ENCODE measurements around the gene RBM10. TPM values are rescaled to one million over a fixed set of nuclear protein-coding genes. Genes with fewer than 3 reads are reported as not detected.

Gene RBM10
- total RNA-seq, 2 donors from 2014 or later: 22.1 to 32.1 TPM

DNA sequence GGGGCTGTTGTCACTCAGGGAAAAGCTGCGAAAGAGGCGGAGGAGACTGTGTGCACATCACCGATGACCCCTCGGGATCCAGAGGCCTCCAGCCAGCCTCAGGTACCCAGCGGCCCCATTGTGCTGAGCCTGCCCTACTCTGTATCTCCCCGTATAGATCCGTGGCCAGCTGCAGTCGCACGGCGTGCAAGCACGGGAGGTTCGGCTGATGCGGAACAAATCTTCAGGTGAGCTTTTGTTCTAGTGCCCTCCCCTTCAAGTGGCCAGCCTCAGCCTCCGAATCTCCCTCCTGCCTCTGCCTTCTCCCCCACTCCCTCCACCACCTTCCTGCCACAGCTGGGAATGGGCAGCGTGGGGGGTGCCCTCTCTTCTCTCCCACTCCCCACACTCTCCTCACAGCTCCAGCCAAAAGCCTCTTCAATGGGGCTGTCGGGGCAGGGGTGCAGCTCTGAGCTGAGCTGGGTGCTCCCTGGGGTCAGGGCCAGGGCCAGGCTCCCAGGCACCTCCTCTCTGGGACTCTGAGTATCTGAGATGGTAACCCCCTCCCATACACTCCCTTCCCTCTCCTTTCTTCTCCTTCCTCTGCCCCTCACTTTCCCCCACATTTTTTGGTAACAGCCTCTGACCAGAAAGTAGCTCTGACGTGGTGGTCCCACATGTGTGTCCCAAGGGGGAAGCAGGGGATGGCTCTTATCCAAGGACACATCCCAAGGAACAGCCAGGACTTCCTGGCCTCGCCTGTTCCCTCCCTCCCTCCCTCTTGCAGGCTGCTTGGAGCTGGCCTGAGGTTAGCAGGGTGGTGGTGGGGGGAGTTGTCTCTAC is 28.2 kb downstream of the RBM10 start:
- peaks cover 57% of the 10 kb centered on the region for H3K36me3 ChIP-seq
- no peaks in the 10 kb centered on the region for H3K9me3 ChIP-seq
- peaks cover 0 to 8% of the 10 kb centered on the region in 2 donors for H3K4me1 ChIP-seq
- TF ChIP-seq, protein P1, sequence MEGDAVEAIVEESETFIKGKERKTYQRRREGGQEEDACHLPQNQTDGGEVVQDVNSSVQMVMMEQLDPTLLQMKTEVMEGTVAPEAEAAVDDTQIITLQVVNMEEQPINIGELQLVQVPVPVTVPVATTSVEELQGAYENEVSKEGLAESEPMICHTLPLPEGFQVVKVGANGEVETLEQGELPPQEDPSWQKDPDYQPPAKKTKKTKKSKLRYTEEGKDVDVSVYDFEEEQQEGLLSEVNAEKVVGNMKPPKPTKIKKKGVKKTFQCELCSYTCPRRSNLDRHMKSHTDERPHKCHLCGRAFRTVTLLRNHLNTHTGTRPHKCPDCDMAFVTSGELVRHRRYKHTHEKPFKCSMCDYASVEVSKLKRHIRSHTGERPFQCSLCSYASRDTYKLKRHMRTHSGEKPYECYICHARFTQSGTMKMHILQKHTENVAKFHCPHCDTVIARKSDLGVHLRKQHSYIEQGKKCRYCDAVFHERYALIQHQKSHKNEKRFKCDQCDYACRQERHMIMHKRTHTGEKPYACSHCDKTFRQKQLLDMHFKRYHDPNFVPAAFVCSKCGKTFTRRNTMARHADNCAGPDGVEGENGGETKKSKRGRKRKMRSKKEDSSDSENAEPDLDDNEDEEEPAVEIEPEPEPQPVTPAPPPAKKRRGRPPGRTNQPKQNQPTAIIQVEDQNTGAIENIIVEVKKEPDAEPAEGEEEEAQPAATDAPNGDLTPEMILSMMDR (IDR thresholded peaks at IDR 0.05): no peak
- DNase-seq (ENCODE audit: low spot score): no peak
- no peak overlapping the region for H3K4me3 ChIP-seq
- H3K27me3 ChIP-seq: no peaks in the 10 kb centered on the region
- H3K27ac ChIP-seq: no peak overlapping the region

DNA sequence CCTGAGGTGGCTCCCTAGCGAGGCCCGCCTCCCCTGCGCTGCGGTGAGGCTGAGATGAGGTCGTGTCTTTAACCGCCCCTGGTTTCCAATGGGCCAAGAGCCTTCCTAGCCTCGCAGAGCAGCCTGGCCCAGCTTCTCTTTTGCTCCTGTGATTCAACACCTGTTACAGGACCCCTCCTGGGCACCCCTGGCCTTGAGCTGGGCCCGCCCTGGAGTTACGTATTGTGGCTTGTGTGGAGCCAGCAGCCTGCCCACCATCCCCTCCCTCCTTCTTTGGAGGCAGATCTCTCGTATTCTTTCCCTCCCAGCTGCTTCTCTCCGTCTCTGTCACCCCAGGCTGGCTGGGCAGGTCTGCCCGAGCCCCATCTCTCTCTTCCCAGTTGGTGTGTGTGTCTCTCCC is 29.4 kb downstream of the RBM10 start:
- H3K4me1 ChIP-seq: peaks cover 0 to 14% of the 10 kb centered on the region in 2 donors
- H3K27me3 ChIP-seq: no peaks in the 10 kb centered on the region
- TF ChIP-seq, protein P1 (IDR thresholded peaks at IDR 0.05): no peak
- no peak overlapping the region for H3K4me3 ChIP-seq
- peaks cover 59% of the 10 kb centered on the region for H3K36me3 ChIP-seq
- no peak for DNase-seq (ENCODE audit: low spot score)
- no peaks in the 10 kb centered on the region for H3K9me3 ChIP-seq
- H3K27ac ChIP-seq: no peak overlapping the region

DNA sequence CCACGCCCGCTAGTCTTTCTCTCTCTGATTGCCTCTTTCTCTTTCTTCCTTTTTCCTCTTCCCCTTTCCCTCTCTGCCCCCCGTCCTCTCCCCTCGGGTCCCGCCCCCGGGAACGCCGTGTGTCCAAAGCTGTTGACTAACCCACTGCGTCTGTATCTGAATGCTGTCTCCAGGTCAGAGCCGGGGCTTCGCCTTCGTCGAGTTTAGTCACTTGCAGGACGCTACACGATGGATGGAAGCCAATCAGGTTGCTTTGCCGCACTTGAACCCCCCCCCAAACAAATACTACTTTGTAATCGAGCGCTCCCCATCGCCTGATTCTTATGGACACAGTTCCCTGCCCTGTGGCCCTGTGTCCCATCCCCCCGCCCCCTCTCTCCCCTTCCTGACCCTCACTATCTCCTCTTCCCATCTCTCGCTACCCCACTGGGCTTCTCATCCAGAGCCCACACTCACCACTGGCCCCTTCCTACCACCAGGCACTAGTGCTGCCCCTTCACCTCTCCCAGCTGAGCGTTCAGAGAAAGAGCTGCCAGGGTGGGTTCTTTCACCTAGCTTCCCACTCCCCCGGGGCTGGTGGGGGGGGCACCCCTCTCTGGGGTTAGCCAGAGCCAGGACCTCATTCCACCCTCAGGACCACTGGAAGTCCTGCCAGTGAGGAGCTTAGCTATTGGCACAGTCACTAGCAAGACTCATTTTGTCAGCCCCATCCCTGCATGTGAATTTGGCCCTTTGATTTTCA is 30.0 kb downstream of the RBM10 start:
- TF ChIP-seq, protein P1 (IDR thresholded peaks at IDR 0.05): no peak
- Histone ChIP-seq H3K4me3 (no peak overlapping the region), H3K4me1 (peaks cover 0 to 17% of the 10 kb centered on the region in 2 donors), H3K27ac (no peak overlapping the region), H3K36me3 (peaks cover 59% of the 10 kb centered on the region), H3K27me3 (no peaks in the 10 kb centered on the region), H3K9me3 (no peaks in the 10 kb centered on the region)
- DNase-seq (ENCODE audit: low spot score): no peak

DNA sequence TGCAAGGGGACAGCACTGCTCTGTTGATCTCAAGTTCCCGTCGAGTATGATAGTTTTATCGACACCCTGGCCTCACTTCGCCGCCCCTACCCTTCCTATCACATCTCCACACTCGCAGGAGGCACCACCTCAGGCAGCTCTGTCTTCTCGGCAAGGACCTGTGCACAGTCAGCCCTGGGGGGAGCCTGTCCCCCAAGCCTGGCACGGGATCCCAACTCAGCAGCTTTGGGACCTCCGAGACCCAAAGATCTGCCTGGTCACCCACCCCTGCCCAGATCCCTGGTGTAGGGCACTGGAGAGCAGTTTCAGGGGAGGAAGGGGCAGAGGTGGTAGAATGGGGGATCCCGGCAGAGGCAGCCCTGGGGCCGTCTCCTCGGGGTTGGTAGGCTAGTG is 30.6 kb downstream of the RBM10 start:
- H3K27me3 ChIP-seq: no peaks in the 10 kb centered on the region
- no peak overlapping the region for H3K27ac ChIP-seq
- peaks cover 59% of the 10 kb centered on the region for H3K36me3 ChIP-seq
- no peak for DNase-seq (ENCODE audit: low spot score)
- no peak overlapping the region for H3K4me3 ChIP-seq
- no peaks in the 10 kb centered on the region for H3K9me3 ChIP-seq
- TF ChIP-seq, protein P1 (IDR thresholded peaks at IDR 0.05): no peak
- H3K4me1 ChIP-seq: peaks cover 0 to 11% of the 10 kb centered on the region in 2 donors

DNA sequence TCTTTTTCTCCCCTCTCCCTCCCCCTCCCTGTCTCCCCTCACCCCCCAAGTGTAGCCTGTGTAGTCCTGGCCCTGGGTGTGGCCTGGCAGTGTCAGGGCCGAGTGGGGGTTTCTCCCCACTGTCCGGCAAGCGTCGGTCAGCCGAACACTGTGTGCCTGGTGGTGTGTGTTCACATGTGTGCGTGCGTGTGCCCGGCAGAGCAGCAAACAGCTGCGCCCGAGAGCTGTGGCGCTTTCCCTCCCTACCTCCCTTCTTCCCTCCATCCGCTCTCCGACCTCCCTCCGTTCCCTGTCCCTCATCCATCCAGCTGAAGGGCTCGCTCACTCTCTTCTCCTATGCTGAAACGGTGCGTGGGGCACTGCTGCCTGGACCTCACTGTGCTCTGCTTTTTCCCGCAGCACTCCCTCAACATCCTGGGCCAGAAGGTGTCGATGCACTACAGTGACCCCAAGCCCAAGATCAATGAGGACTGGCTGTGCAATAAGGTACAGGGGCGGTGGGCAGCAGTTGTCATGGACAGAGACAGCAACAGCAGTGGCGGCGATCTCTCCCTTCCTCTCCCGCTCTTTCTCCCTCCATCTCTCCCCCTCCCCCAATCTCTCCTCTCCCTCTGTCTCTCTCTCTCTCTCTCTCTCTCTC is 31.2 kb downstream of the RBM10 start:
- Histone ChIP-seq H3K4me1 (peaks cover 0 to 10% of the 10 kb centered on the region in 2 donors), H3K4me3 (no peak overlapping the region), H3K36me3 (peaks cover 65% of the 10 kb centered on the region), H3K27ac (no peak overlapping the region), H3K9me3 (no peaks in the 10 kb centered on the region), H3K27me3 (no peaks in the 10 kb centered on the region)
- no peak for DNase-seq (ENCODE audit: low spot score)
- TF ChIP-seq, protein P1 (IDR thresholded peaks at IDR 0.05): no peak
